Epithelial cell of prostate (primary cell): ENCODE measurements around the gene AFDN.
"Not testable (repeated sequence)": the region's sequence is repeated elsewhere in the genome, so short reads cannot be mapped to it uniquely, and the experiment has no call there.

Experiments
- DNase-seq: peaks from one replicate; pipeline ENCODE4 v3.0.0-alpha.2; 2011; ENCODE audit warnings: low read depth, low spot score
- H3K27ac ChIP-seq: fragments of 450-650 bp; 2 replicates; pipeline ENCODE4 v1.5.1; 2017; ENCODE audit warnings: mild to moderate bottlenecking

AFDN gene

GRCh38 chr6:167988154-167988495 is 161.4 kb downstream of the AFDN start:
- H3K27ac ChIP-seq, result no peak overlapping the region
- DNase-seq, result no peak

- H3K27ac ChIP-seq, result no peak overlapping the region
- no peak for DNase-seq
Measured at GRCh38 chr6:167988945-167989841, 162.5 kb downstream of the AFDN start.

- H3K27ac ChIP-seq, result no peak overlapping the region
- no peak for DNase-seq
Measured at GRCh38 chr6:167990016-167990945, 163.6 kb downstream of the AFDN start.

- no peak for DNase-seq
- no peak overlapping the region for H3K27ac ChIP-seq
Measured at GRCh38 chr6:167993169-167993568, 166.5 kb downstream of the AFDN start.

- H3K27ac ChIP-seq, result no peak overlapping the region
- DNase-seq, result no peak
Measured at GRCh38 chr6:167993831-167994230, 167.1 kb downstream of the AFDN start.

- no peak overlapping the region for H3K27ac ChIP-seq
- no peak for DNase-seq
Measured at GRCh38 chr6:167995302-167995701, 168.6 kb downstream of the AFDN start.

- no peak overlapping the region for H3K27ac ChIP-seq
Measured at GRCh38 chr6:167995731-167996151, 169.0 kb downstream of the AFDN start.

GRCh38 chr6:167996424-167997199 is 169.9 kb downstream of the AFDN start:
- DNase-seq, result no peak
- no peak overlapping the region for H3K27ac ChIP-seq

More at GRCh38 chr6:167995731-167996151, 169.0 kb downstream of the AFDN start:
- no peak for DNase-seq

GRCh38 chr6:167997642-167998041 is 170.9 kb downstream of the AFDN start, which contains the start of gene KIF25:
TSS of gene KIF25 (plus strand) at chr6:167997671. CDS start at chr6:168029586, 31,915 bp downstream.
- no peak for DNase-seq
- H3K27ac ChIP-seq, result no peak within 1 kb of the TSS

GRCh38 chr6:167998215-167998614 is 171.5 kb downstream of the AFDN start:
- H3K27ac ChIP-seq, result no peak overlapping the region

GRCh38 chr6:168000198-168001028 is 173.7 kb downstream of the AFDN start:
- no peak overlapping the region for H3K27ac ChIP-seq
- no peak for DNase-seq

More at GRCh38 chr6:167998215-167998614, 171.5 kb downstream of the AFDN start:
- no peak for DNase-seq

- no peak for DNase-seq
- H3K27ac ChIP-seq, result no peak overlapping the region
Measured at GRCh38 chr6:168001029-168001332, 174.3 kb downstream of the AFDN start.

- H3K27ac ChIP-seq, DNase-seq: not testable (repeated sequence)
Measured at GRCh38 chr6:168001514-168001913, 174.8 kb downstream of the AFDN start.

GRCh38 chr6:168002804-168003203 is 176.1 kb downstream of the AFDN start:
- DNase-seq, result no peak
- H3K27ac ChIP-seq, result no peak overlapping the region

GRCh38 chr6:168004023-168004422 is 177.3 kb downstream of the AFDN start:
- DNase-seq, result no peak
- no peak overlapping the region for H3K27ac ChIP-seq

GRCh38 chr6:168004945-168005344 is 178.2 kb downstream of the AFDN start:
- no peak overlapping the region for H3K27ac ChIP-seq
- DNase-seq, result no peak

- DNase-seq, result no peak
- H3K27ac ChIP-seq, result no peak overlapping the region
Measured at GRCh38 chr6:168005796-168006195, 179.1 kb downstream of the AFDN start.

GRCh38 chr6:168007592-168008338 is 181.1 kb downstream of the AFDN start:
- peak; percentile 94 for DNase-seq
- H3K27ac ChIP-seq, result peak overlapping the region; percentile 10

GRCh38 chr6:168009331-168009730 is 182.6 kb downstream of the AFDN start:
- no peak for DNase-seq
- no peak overlapping the region for H3K27ac ChIP-seq
